Measurements from ENCODE around the gene TGM3. TPM values are rescaled to one million over a fixed set of nuclear protein-coding genes. Genes with fewer than 3 reads are reported as not detected.

Gene TGM3
- total RNA-seq, 1 donor from 2014 or later, result not detected

DNA sequence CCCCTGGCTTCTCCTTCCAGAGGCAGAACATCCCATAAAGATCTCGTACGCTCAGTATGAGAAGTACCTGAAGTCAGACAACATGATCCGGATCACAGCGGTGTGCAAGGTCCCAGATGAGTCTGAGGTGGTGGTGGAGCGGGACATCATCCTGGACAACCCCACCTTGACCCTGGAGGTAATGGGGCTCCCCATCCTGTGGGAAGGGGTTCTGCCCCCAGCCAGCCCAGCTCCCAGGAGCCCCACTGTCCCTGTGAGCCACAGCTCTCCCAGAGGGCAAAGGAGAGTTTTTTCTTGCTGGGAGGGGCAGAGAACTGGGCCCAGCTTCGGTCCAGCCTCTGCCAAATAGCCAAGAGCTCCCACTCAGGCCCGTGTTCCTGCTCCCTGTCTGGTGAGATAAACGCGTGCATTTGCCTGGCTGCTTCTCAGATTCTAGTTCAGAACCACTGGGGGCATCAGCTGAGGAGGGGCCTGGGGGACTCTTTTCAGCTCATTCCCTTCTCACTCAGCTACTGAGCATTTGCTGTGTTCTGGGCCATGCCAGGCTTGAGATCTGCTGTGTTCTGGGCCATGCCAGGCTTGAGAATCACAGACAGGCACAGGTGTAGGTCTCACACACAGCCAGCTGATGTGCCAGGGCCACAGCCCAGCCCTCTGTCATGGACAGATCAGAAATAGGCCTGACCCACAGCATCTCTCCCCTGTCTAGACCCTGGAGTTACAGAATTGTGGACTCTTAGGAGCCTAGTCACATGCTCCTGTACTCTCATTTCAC, 39.5 kb downstream of the TGM3 start:
- intact Hi-C loops (cut with micrococcal nuclease), result no loop called here

DNA sequence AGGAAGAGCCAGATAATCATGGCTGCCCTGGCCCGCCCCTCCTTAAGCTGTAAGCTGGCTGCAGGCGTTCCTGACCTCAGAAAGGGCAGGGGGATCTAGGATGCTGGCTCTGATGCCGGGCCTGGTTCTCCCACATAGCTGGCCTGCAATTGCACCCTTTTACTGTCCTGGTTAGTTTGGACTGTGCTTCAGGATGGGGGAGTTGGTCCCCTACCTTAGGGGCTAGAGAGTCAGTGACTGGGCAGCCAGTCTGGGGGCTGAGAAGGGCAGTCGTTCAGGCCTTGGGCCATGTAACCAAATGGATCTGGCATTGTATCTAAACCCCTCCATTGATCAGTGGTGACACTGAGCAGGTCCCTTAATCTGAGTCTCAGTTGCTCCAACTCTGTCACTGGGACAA, 40.7 kb downstream of the TGM3 start:
- intact Hi-C loops (cut with micrococcal nuclease), result no loop called here

DNA sequence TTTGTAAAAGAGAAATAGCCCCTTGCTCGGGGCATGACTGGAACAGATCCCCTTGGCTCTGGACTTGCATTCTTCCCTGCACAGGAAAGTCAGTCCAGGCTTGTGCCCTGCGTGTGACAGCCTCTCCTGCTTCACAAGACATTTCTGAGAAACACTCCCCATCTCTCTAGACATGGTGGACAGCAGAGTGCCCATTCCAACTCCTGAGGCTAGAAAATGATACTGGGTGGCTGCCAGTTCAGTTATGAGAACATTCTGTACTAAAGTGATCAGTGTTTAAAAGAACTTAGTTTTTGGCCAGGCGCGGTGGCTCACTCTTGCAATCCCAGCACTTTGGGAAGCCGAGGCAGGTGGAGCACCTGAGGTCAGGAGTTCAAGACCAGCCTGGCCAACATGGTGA, 41.3 kb downstream of the TGM3 start:
- intact Hi-C loops (cut with micrococcal nuclease), result no loop called here

DNA sequence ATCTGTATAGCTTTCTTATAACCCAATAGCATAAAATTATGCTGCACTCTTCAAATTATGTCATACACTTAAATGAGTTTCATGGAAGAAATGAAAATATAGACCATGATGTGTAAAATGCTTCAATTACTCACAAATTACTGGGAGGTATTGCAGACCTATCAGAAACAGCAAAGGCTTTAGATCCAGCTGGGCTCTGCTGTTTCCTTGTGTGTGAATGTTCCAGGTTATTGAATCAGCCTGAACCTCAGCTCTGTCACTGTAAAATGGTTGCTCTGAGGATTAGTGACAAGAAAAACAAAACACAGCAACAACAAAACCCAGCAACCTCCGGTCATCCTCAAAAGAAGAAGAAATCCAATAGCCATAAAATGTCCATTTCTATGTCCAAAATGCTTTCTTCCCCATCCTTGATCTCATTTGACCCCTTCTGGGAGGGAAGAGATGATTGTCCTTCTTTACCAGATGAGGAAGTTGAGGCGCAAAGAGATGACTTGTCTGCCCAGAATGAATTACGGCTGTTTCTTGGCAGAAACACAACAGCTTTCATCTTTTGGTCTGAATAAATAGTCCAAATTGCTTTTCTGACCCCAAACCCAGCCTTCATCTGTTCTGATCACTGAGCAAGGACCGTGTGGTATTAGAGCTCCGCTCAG, 42.7 kb downstream of the TGM3 start:
- intact Hi-C loops (cut with micrococcal nuclease), result no loop called here

GRCh38 chr20:2340136-2340535, 44.3 kb downstream of the TGM3 start:
- intact Hi-C loops (cut with micrococcal nuclease), result no loop called here

GRCh38 chr20:2340823-2341222, 45.0 kb downstream of the TGM3 start:
- intact Hi-C loops (cut with micrococcal nuclease), result no loop called here

- intact Hi-C loops (cut with micrococcal nuclease), result no loop called here
Measured at GRCh38 chr20:2341336-2341735, 45.5 kb downstream of the TGM3 start.

DNA sequence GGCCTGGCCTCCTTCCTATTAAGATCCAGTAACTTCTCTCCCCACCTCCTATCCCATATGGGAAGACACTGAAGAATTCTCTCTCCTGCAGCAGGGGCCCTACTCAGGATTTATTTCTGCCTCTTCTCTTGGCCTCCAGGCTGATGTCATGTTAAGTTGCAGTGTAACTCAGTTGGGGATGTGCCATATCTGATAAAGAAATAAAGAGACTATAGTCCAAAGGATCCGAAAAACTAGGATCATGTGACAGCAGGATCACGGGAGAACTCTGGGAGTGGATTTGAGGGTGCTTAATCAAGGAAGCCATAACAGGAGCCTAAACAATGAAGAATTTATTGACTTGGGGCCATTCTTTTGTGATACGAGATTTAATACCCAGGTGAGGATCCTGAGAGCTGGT, 46.4 kb downstream of the TGM3 start:
- intact Hi-C loops (cut with micrococcal nuclease), result no loop called here

- intact Hi-C loops (cut with micrococcal nuclease), result no loop called here
Measured at GRCh38 chr20:2346188-2346587, 50.4 kb downstream of the TGM3 start.

DNA sequence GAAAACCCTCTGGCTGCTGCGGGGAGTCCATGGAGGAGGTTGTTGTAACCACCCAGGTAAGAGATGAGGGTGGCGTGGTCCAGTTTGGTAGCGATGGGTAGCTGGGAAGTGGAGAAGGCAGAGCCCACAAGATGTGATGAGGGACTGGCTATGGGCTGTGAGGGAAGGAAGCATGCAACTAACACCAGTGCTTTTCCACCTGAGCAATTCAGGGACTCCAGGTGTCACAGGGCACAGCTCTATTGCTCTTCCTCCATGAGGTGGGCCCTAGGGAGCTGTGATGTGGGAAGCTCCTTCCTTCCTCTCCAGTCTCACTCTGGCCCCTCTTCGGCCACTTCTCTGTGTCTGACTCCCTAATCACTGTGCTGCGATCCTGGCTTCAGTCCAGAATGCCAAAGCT, 52.5 kb downstream of the TGM3 start:
- intact Hi-C loops (cut with micrococcal nuclease), result no loop called here

DNA sequence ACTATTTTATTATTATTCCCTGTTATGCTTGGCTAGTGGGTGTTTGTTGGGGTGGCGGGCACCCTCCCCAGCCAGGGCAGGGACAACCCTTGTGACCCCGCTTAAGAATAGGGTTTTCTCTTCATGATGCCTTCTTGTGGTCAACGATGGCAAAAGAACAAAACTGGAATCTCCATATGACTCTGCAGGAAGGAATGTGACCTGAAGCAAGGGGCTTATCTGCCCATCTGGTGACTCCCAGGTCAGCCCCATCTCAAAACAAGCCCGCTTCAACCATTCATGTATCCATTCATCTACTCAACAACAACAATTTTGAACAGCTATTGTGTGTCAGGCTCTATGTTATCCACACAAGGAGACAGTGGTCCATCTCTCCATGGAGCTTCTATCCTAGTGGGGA, 54.0 kb downstream of the TGM3 start:
- intact Hi-C loops (cut with micrococcal nuclease), result loop anchor here (2.0 kb wide), 1 partner anchor 175 kb away; no protein-coding TSS in a partner anchor

DNA sequence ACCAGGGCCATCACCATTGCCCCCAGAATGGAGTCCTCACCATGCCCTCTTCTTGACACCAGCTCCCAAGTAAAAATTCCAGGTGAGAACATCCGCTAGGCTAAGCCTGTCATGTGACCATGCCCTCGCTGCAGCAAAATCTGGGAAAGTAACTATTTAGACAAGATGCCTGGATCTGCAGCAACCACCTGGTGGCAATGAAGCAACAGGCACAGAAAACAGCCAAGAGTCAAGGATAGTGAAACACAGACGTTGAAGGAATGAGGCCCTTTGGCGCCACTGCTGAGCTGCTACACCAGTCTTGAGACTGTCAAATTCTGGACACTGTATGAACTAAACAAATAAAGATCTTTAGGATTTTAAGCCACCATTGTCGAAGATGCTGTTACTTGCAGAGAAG, 54.8 kb downstream of the TGM3 start:
- intact Hi-C loops (cut with micrococcal nuclease), result loop anchor here (2.0 kb wide), 1 partner anchor 174 kb away; no protein-coding TSS in a partner anchor

DNA sequence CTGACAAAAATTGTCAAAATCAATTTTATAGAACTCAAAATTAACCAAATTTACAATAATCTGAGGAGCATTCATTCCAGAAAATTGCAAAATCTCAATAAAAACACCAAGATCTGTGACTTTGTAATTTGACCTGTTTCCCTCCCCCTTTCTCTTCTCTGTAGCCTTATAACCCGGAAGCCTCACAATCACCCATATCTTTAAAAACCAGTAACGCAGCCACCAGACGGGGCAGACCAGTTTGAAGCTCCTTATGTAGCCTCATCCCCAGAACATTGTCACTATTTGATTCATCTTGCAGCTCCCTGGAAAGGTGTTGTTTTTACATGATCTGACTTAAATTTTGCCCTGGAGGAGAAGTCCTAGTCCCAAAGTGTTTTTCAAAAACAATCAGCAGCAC, 57.4 kb downstream of the TGM3 start:
- intact Hi-C loops (cut with micrococcal nuclease), result no loop called here

GRCh38 chr20:2357114-2357513, 61.3 kb downstream of the TGM3 start:
- intact Hi-C loops (cut with micrococcal nuclease), result no loop called here

DNA sequence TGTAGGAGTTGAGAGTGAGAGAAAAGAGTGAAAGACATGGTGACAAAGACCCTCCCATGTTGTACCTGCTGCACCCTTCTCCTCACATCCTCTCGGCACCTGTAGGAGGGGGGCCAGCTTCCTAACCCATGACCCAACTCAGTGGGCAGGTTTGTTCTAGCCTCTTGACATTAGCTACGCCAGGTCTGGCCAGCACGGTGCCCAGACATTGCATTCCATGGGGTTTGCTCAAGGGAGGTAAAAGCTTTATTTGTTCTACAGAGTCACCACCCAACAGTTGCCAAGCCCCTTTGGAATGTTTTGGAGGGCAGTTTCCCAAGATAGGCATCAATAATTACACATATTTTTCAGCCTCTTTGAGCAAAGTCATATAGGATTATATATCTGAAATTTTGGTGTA, 62.2 kb downstream of the TGM3 start:
- intact Hi-C loops (cut with micrococcal nuclease), result no loop called here

GRCh38 chr20:2361035-2361593, 65.3 kb downstream of the TGM3 start:
- intact Hi-C loops (cut with micrococcal nuclease), result no loop called here

GRCh38 chr20:2363187-2363586, 67.4 kb downstream of the TGM3 start:
- intact Hi-C loops (cut with micrococcal nuclease), result no loop called here

DNA sequence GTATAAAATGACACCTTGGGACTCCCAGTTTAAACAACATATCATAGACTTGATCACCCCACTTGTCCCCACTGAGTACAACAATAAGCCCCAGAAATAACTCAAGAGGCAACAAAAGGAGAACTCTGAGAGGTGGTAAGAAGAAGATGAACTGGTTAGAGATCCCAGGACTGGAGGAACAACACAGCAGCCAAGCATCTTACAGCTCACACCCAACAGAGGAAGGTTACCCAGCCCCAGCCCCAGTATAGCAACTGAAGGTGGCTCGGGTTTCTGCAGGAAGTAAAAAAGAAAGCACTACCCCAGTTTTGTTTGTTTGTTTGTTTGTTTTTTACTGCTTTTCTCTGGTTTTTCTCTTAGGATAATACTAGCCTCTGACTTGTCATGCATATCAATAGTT, 67.8 kb downstream of the TGM3 start:
- intact Hi-C loops (cut with micrococcal nuclease), result no loop called here

GRCh38 chr20:2364044-2364443, 68.2 kb downstream of the TGM3 start:
- intact Hi-C loops (cut with micrococcal nuclease), result no loop called here

GRCh38 chr20:2365091-2365490, 69.3 kb downstream of the TGM3 start:
- intact Hi-C loops (cut with micrococcal nuclease), result no loop called here

GRCh38 chr20:2365666-2366065, 69.9 kb downstream of the TGM3 start:
- intact Hi-C loops (cut with micrococcal nuclease), result no loop called here

- intact Hi-C loops (cut with micrococcal nuclease), result no loop called here
Measured at GRCh38 chr20:2368621-2369020, 72.8 kb downstream of the TGM3 start.

GRCh38 chr20:2373098-2373497, 77.3 kb downstream of the TGM3 start:
- intact Hi-C loops (cut with micrococcal nuclease), result no loop called here

Measured in T-helper 1 cell treated with Interleukin-12 subunit alpha and Interleukin-12 subunit beta and Interleukin-4 antibody, amounts not matched to agents 30 ng/mL and 1 ng/mL, for 36 hours (primary cell).